DND-41 (cell line): ENCODE measurements around the gene HAP1.

ENCODE experiments used
- ATAC-seq: fragments of 200-7000 bp; cut with Tn5 transposase; 3 replicates; pipeline ENCODE4 v1.9.1; 2021; ENCODE audit warnings: low read depth; ENCODE audit not compliant: insufficient read depth
- DNase-seq: peaks from one replicate; pipeline ENCODE4 v3.0.0-alpha.2; 2020
- H2AFZ ChIP-seq: 2 replicates; pipeline ENCODE4 v1.6.0; 2012; ENCODE audit warnings: low read depth, low read length
- H3K27ac ChIP-seq: 2 replicates; pipeline ENCODE4 v1.5.1; 2012; ENCODE audit warnings: low read length, inconsistent platforms
- H3K27me3 ChIP-seq: fragments of 200-600 bp; sonication (generic); 2 replicates; pipeline ENCODE4 v1.6.0; 2012; ENCODE audit warnings: low read length, mild to moderate bottlenecking, inconsistent platforms; ENCODE audit not compliant: insufficient read depth, poor library complexity
- H3K36me3 ChIP-seq: 2 replicates; pipeline ENCODE4 v1.5.1; 2012; ENCODE audit warnings: low read length, inconsistent platforms; ENCODE audit not compliant: insufficient read depth
- H3K4me1 ChIP-seq: 2 replicates; pipeline ENCODE4 v1.5.1; 2012; ENCODE audit warnings: mild to moderate bottlenecking, low read length; ENCODE audit not compliant: insufficient read depth
- H3K4me2 ChIP-seq: 2 replicates; pipeline ENCODE4 v1.6.0; 2012; ENCODE audit warnings: mild to moderate bottlenecking, moderate library complexity, low read length, inconsistent platforms; ENCODE audit not compliant: insufficient read depth
- H3K4me3 ChIP-seq, 2 experiments: fragments of 200-600 bp in 1 of 2; shearing (Covaris generic) in 1 of 2; 2 replicates each; pipeline ENCODE4 v1.5.1; 2012 to 2016; ENCODE audit warnings: inconsistent platforms in 2 of 2, low read length in 2 of 2, mild to moderate bottlenecking in 2 of 2, low read depth in 1 of 2, moderate library complexity in 1 of 2
- H3K79me2 ChIP-seq: 2 replicates; pipeline ENCODE4 v1.6.0; 2012; ENCODE audit warnings: low read length, inconsistent platforms; ENCODE audit not compliant: insufficient read depth
- H3K9ac ChIP-seq: 2 replicates; pipeline ENCODE4 v1.6.0; 2012; ENCODE audit warnings: low read depth, mild to moderate bottlenecking, inconsistent platforms, low read length, moderate library complexity
- H3K9me3 ChIP-seq: 2 replicates; pipeline ENCODE4 v1.5.1; 2012; ENCODE audit warnings: low read length, moderate library complexity, mild to moderate bottlenecking, inconsistent platforms; ENCODE audit not compliant: insufficient read depth, severe bottlenecking
- H4K20me1 ChIP-seq: 2 replicates; pipeline ENCODE4 v1.6.0; 2012; ENCODE audit warnings: low read length; ENCODE audit not compliant: insufficient read depth
- CTCF ChIP-seq: IDR thresholded peaks from 2 replicates; pipeline ENCODE4 v1.5.1; 2012; ENCODE audit warnings: borderline replicate concordance, low read length, moderate library complexity, mild to moderate bottlenecking; ENCODE audit not compliant: poor library complexity, severe bottlenecking; ENCODE audit errors: extremely low read depth
- EZH2 ChIP-seq: IDR thresholded peaks from 3 replicates; pipeline ENCODE4 v1.6.1; 2012; ENCODE audit warnings: borderline replicate concordance, low read depth, mild to moderate bottlenecking, moderate library complexity, low read length, inconsistent platforms; ENCODE audit not compliant: severe bottlenecking

HAP1 gene

GRCh38 chr17:41684035-41684434, 50.4 kb downstream of the HAP1 start:
- TF ChIP-seq CTCF (no peak), EZH2 (no peak)
- Histone ChIP-seq H2AFZ (no peak overlapping the region), H4K20me1 (peaks cover 2% of the 10 kb centered on the region; the same call in 1 of the 2 replicates), H3K79me2 (peaks cover 3% of the 10 kb centered on the region), H3K4me3 (no peak overlapping the region), H3K36me3 (no peaks in the 10 kb centered on the region; the same call in 1 of the 2 replicates), H3K27me3 (no peaks in the 10 kb centered on the region), H3K4me1 (peaks cover 24% of the 10 kb centered on the region), H3K9ac (no peak overlapping the region), H3K27ac (no peak overlapping the region), H3K4me2 (no peak overlapping the region), H3K9me3 (no peaks in the 10 kb centered on the region)
- ATAC-seq, result no peak
- DNase-seq, result no peak

- no peak overlapping the region for H3K27ac ChIP-seq
- ATAC-seq, result no peak
- no peak overlapping the region for H3K9ac ChIP-seq
- H3K27me3 ChIP-seq, result no peaks in the 10 kb centered on the region
- no peak overlapping the region for H3K4me3 ChIP-seq
- H3K4me2 ChIP-seq, result no peak overlapping the region
- peaks cover 30% of the 10 kb centered on the region for H3K4me1 ChIP-seq
- TF ChIP-seq EZH2 (no peak), CTCF (no peak)
- H3K79me2 ChIP-seq, result no peaks in the 10 kb centered on the region; the same call in 1 of the 2 replicates
- DNase-seq, result no peak
- no peak overlapping the region for H2AFZ ChIP-seq
- no peaks in the 10 kb centered on the region for H3K36me3 ChIP-seq
- H4K20me1 ChIP-seq, result no peaks in the 10 kb centered on the region
- no peaks in the 10 kb centered on the region for H3K9me3 ChIP-seq
These were observed 50.9 kb downstream of the HAP1 start for GRCh38 chr17:41683441-41684007.

GRCh38 chr17:41682631-41683030, 51.8 kb downstream of the HAP1 start:
- no peak overlapping the region for H3K27ac ChIP-seq
- no peak overlapping the region for H3K4me2 ChIP-seq
- no peaks in the 10 kb centered on the region for H3K36me3 ChIP-seq
- H4K20me1 ChIP-seq, result no peaks in the 10 kb centered on the region
- no peak overlapping the region for H3K4me3 ChIP-seq
- H3K27me3 ChIP-seq, result no peaks in the 10 kb centered on the region
- H3K79me2 ChIP-seq, result no peaks in the 10 kb centered on the region; the same call in 1 of the 2 replicates
- H3K9ac ChIP-seq, result no peak overlapping the region
- ATAC-seq (no peak), DNase-seq (no peak)
- TF ChIP-seq EZH2 (no peak), CTCF (no peak)
- H3K4me1 ChIP-seq, result peaks cover 29% of the 10 kb centered on the region
- H3K9me3 ChIP-seq, result no peaks in the 10 kb centered on the region
- H2AFZ ChIP-seq, result no peak overlapping the region
